Activated T-helper 17 cell treated with anti-CD3 and anti-CD28 coated beads, Interleukin-2, amount 50 U/mL, for 72 hours (primary cell): ENCODE results near the gene UPF2. TPM values are rescaled to one million over a fixed set of nuclear protein-coding genes. Genes with fewer than 3 reads are reported as not detected.

Experiments
- ATAC-seq: fragments of 150-1000 bp; cut with Tn5 transposase; replicated peaks from 2 replicates; pipeline ENCODE4 v1.10.0; 2021; ENCODE audit warnings: mild to moderate bottlenecking, moderate library complexity
- H3K27ac Mint-ChIP-seq: one replicate; pipeline ENCODE4 v1.8.0; 2022; ENCODE audit warnings: mixed read lengths
- H3K27me3 Mint-ChIP-seq: one replicate; pipeline ENCODE4 v1.8.0; 2022; ENCODE audit warnings: mixed read lengths
- H3K36me3 Mint-ChIP-seq: one replicate; pipeline ENCODE4 v1.8.0; 2022; ENCODE audit warnings: low read depth, mild to moderate bottlenecking, mixed read lengths
- H3K4me1 Mint-ChIP-seq: one replicate; pipeline ENCODE4 v1.8.0; 2022; ENCODE audit warnings: mixed read lengths
- H3K4me3 Mint-ChIP-seq: one replicate; pipeline ENCODE4 v1.8.0; 2022; ENCODE audit warnings: mild to moderate bottlenecking, mixed read lengths
- H3K9me3 Mint-ChIP-seq: one replicate; pipeline ENCODE4 v1.8.0; 2022; ENCODE audit warnings: mixed read lengths
- total RNA-seq, 2 donors: library from RNA; stranded (reverse); gene quantifications; one replicate each; pipeline ENCODE4 v1.2.3, GENCODE V29; 2022

UPF2 gene
- total RNA-seq, 2 donors from 2014 or later: 41.5 to 52.4 TPM

GRCh38 chr10:12061124-12061523, 18.5 kb upstream of the UPF2 start:
- no peak for ATAC-seq
- H3K27ac Mint-ChIP-seq: no peak overlapping the region
- H3K27me3 Mint-ChIP-seq: no peaks in the 10 kb centered on the region
- H3K4me3 Mint-ChIP-seq: no peak overlapping the region
- H3K9me3 Mint-ChIP-seq: no peaks in the 10 kb centered on the region
- no peaks in the 10 kb centered on the region for H3K4me1 Mint-ChIP-seq
- no peaks in the 10 kb centered on the region for H3K36me3 Mint-ChIP-seq

- Mint-ChIP-seq H3K4me3 (no peak overlapping the region), H3K36me3 (no peaks in the 10 kb centered on the region), H3K27ac (no peak overlapping the region), H3K9me3 (no peaks in the 10 kb centered on the region), H3K4me1 (no peaks in the 10 kb centered on the region), H3K27me3 (no peaks in the 10 kb centered on the region)
- ATAC-seq: no peak
These were observed 14.1 kb upstream of the UPF2 start for GRCh38 chr10:12056748-12057147.

DNA sequence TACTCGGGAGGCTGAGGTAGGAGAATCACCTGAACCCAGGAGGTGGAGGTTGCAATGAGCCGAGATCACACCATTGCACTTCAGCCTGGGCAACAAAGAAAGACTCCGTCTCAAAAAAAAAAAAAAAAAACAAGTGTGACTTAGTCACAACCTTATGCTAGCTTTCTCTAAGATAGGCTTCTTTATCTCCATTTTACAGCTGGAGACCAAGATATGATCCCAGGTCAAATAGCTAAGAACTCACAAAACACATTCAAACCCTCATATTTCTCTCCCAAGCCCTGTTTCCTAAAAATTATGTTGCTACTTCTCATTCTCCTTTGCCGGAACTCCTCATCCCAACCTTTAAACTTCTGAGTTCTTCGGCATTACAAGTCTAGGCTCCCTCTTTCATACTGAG, 13.1 kb upstream of the UPF2 start:
- H3K27me3 Mint-ChIP-seq: no peaks in the 10 kb centered on the region
- peaks cover 4% of the 10 kb centered on the region for H3K4me1 Mint-ChIP-seq
- H3K27ac Mint-ChIP-seq: no peak overlapping the region
- H3K36me3 Mint-ChIP-seq: no peaks in the 10 kb centered on the region
- ATAC-seq: no peak
- H3K9me3 Mint-ChIP-seq: no peaks in the 10 kb centered on the region
- no peak overlapping the region for H3K4me3 Mint-ChIP-seq

DNA sequence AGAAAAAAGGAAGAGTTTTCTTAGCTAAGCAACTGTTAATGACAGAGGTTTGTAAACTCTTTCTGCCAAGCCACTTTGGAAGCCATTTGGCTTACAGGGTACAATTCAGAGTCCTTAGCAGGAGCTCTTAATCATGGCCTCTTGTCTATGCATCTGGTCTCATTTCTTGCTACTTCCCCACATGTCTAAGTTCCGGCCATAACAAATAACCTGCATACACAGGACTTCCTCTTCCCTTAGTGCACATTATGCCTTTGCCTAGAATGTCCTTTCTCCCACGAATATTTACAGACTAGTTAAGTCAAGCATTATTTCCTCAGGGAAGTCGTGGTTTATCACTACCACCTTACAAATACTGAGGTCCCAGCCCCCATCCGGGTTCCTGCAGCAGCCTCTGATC, 8.6 kb upstream of the UPF2 start:
- Mint-ChIP-seq H3K27ac (no peak overlapping the region), H3K27me3 (no peaks in the 10 kb centered on the region), H3K4me3 (no peak overlapping the region), H3K36me3 (no peaks in the 10 kb centered on the region), H3K4me1 (peaks cover 9% of the 10 kb centered on the region), H3K9me3 (no peaks in the 10 kb centered on the region)
- ATAC-seq: no peak

DNA sequence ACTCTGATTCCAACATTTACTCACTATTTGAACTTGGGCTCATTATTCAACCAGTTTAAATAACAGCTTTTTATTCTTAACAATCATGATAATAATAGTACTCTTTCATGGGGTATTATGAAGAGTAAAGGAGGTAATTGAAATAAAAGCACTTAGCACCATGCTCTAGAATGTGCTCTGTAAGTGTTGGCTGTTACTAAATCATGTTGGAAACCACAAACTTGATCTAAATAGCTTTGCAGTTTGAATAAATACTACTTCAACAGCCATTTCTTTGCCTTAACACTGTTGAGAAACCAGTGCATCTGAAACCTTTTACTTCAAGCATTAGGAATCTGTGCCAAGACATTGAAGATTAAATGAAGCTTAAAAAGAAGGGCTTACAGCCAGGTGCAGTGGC, 7.9 kb upstream of the UPF2 start:
- Mint-ChIP-seq H3K27me3 (no peaks in the 10 kb centered on the region), H3K4me3 (no peak overlapping the region), H3K36me3 (no peaks in the 10 kb centered on the region), H3K9me3 (no peaks in the 10 kb centered on the region), H3K4me1 (peaks cover 9% of the 10 kb centered on the region), H3K27ac (no peak overlapping the region)
- no peak for ATAC-seq

DNA sequence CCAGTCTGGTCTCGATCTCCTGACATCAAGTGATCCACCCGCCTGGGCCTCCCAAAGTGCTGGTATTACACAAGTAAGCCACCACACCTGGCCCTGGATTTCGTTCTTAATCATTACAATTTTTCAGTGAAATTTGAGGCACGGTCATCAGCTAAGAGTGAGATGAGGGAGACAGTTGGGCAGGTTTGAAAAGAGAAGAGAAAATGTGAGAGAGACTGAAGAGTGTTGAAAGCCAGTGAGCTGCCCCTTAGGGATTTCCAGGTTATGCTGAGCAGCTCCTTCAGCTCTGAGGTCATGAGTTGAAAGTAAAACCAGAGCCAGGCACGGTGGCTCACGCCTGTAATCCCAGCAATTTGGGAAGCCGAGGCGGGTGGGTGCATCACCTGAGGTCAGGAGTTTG, 5.9 kb upstream of the UPF2 start:
- Mint-ChIP-seq H3K27ac (no peak overlapping the region), H3K9me3 (no peaks in the 10 kb centered on the region), H3K4me1 (peaks cover 9% of the 10 kb centered on the region), H3K36me3 (no peaks in the 10 kb centered on the region), H3K27me3 (no peaks in the 10 kb centered on the region), H3K4me3 (no peak overlapping the region)
- ATAC-seq: peak; percentile 50

DNA sequence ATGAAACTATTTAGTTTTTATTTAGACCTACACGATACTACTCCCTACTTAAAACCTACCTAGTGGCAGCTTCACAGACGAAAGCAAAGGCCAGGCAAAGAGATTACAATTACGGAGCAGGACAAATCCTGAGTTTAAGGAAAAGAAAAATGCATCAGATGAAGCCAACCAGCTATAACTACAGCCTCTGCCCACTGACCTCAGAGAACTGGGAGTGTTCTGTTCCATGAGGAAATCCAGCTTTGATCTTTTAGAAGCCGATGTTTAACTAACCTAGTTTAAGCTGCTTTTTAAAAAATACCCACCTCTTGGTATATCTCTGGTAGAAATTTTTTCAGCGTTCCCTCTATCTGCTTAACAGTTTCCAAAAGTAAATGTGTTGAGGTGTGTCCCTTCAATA, 3.0 kb upstream of the UPF2 start:
- no peak overlapping the region for H3K27ac Mint-ChIP-seq
- peaks cover 5% of the 10 kb centered on the region for H3K9me3 Mint-ChIP-seq
- no peak overlapping the region for H3K4me3 Mint-ChIP-seq
- no peak for ATAC-seq
- peaks cover 22% of the 10 kb centered on the region for H3K36me3 Mint-ChIP-seq
- peaks cover 18% of the 10 kb centered on the region for H3K4me1 Mint-ChIP-seq
- no peaks in the 10 kb centered on the region for H3K27me3 Mint-ChIP-seq

GRCh38 chr10:12042409-12042796, 206 bp downstream of the UPF2 start:
- peak; percentile 20 for ATAC-seq
- peaks cover 47% of the 10 kb centered on the region for H3K36me3 Mint-ChIP-seq
- peak overlapping the region; percentile 96 for H3K4me3 Mint-ChIP-seq
- H3K27me3 Mint-ChIP-seq: no peaks in the 10 kb centered on the region
- peak overlapping the region; percentile 100 for H3K27ac Mint-ChIP-seq
- H3K9me3 Mint-ChIP-seq: peaks cover 5% of the 10 kb centered on the region
- peaks cover 17% of the 10 kb centered on the region for H3K4me1 Mint-ChIP-seq

- peaks cover 5% of the 10 kb centered on the region for H3K9me3 Mint-ChIP-seq
- peak overlapping the region; percentile 96 for H3K4me3 Mint-ChIP-seq
- H3K36me3 Mint-ChIP-seq: peaks cover 47% of the 10 kb centered on the region
- peaks cover 17% of the 10 kb centered on the region for H3K4me1 Mint-ChIP-seq
- peak; percentile 50 for ATAC-seq
- no peaks in the 10 kb centered on the region for H3K27me3 Mint-ChIP-seq
- peak overlapping the region; percentile 100 for H3K27ac Mint-ChIP-seq
These were observed 722 bp downstream of the UPF2 start for GRCh38 chr10:12041766-12042408.

GRCh38 chr10:12036073-12036655, 6.4 kb downstream of the UPF2 start:
- ATAC-seq: no peak
- H3K4me3 Mint-ChIP-seq: no peak overlapping the region
- H3K27ac Mint-ChIP-seq: no peak overlapping the region
- peaks cover 78% of the 10 kb centered on the region for H3K36me3 Mint-ChIP-seq
- no peaks in the 10 kb centered on the region for H3K27me3 Mint-ChIP-seq
- peaks cover 10% of the 10 kb centered on the region for H3K4me1 Mint-ChIP-seq
- no peaks in the 10 kb centered on the region for H3K9me3 Mint-ChIP-seq

DNA sequence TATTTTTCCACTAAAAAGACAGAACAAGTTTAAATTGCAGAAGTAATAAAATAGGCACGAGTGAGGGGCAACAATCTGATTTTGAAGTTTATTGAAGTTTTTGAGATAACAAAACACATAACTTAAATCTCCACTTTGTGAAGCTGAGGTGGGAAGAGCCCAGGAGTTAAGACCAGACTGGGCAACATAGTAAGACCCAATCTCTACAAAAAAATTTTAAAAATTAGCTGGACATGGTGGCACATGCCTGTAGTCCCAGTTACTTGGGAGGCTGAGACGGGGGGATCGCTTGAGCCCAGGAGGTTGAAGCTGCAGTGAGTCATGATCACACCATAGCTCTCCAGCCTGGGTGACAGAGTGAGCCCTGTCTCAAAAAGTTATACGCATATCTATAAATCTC, 11.2 kb downstream of the UPF2 start:
- H3K36me3 Mint-ChIP-seq: peaks cover 91% of the 10 kb centered on the region
- peaks cover 23% of the 10 kb centered on the region for H3K4me1 Mint-ChIP-seq
- H3K27me3 Mint-ChIP-seq: no peaks in the 10 kb centered on the region
- H3K9me3 Mint-ChIP-seq: no peaks in the 10 kb centered on the region
- no peak overlapping the region for H3K4me3 Mint-ChIP-seq
- H3K27ac Mint-ChIP-seq: no peak overlapping the region
- ATAC-seq: no peak

GRCh38 chr10:12027539-12027938, 15.1 kb downstream of the UPF2 start:
- Mint-ChIP-seq H3K27me3 (no peaks in the 10 kb centered on the region), H3K36me3 (peaks cover 78% of the 10 kb centered on the region), H3K9me3 (no peaks in the 10 kb centered on the region), H3K27ac (peak overlapping the region; percentile 26), H3K4me1 (peaks cover 27% of the 10 kb centered on the region), H3K4me3 (no peak overlapping the region)
- ATAC-seq: no peak

DNA sequence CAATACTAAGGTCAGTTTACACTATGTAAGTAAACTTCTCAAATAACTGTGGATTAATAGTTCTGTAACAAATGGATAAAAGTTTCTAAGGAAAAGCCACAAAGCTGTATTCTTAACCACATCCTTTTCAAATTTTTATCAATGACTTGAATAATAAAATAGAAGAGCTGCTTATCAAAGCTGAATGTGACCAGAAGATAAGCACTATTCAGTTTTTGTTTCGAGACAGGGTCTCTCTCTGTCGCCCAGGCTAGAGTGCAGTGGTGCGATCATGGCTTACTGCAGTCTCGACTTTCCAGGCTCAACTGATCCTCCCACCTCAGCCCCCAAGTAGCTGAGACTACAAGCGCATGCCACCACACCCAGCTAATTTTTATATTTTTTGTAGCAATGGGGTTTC, 17.0 kb downstream of the UPF2 start:
- Mint-ChIP-seq H3K9me3 (no peaks in the 10 kb centered on the region), H3K36me3 (peaks cover 76% of the 10 kb centered on the region), H3K27ac (no peak overlapping the region), H3K4me1 (peaks cover 32% of the 10 kb centered on the region), H3K4me3 (no peak overlapping the region), H3K27me3 (no peaks in the 10 kb centered on the region)
- ATAC-seq: no peak

DNA sequence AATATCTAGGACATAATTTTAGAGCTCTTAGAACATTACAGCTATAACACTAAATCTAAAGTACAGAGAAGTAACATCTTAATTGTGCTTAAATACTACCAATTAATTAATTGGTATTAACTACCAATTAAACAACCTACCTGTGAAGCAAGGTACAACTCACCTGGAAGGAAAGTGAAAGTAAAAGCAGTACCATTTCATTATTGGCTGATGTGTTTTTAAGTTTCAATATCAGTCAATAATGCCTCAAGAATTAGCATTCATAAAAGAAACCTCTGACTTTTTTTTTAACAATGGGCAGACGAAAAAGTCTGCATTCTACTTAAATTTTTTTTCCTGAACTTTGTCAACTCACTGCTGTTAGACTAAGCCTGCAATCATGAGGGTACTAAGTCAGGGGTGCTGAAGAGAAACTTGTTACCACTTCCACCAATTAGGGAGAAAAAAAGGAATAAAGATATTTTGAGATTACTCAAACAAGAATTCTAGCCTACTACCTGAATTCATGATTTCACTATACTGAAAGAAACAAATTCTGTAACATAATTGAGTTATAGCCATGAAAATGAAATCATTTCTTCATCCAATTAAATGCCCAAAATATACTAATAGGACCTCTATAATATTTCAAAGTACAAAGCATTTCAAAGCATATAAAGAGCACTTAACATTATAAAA, 19.9 kb downstream of the UPF2 start:
- Mint-ChIP-seq H3K36me3 (peaks cover 61% of the 10 kb centered on the region), H3K4me1 (peaks cover 25% of the 10 kb centered on the region), H3K9me3 (no peaks in the 10 kb centered on the region), H3K27ac (peak overlapping the region; percentile 12), H3K27me3 (no peaks in the 10 kb centered on the region), H3K4me3 (peak overlapping the region; percentile 43)
- peak; percentile 29 for ATAC-seq

- Mint-ChIP-seq H3K27ac (no peak overlapping the region), H3K4me1 (peaks cover 16% of the 10 kb centered on the region), H3K27me3 (no peaks in the 10 kb centered on the region), H3K9me3 (no peaks in the 10 kb centered on the region), H3K4me3 (no peak overlapping the region), H3K36me3 (peaks cover 53% of the 10 kb centered on the region)
- no peak for ATAC-seq
These were observed 22.0 kb downstream of the UPF2 start for GRCh38 chr10:12020574-12020973.
